ENCODE measurements around the gene TTC31. TPM values are rescaled to one million over a fixed set of nuclear protein-coding genes. Genes with fewer than 3 reads are reported as not detected.
A peak's percentile ranks its signal among the peaks of the same experiment; 100 is the strongest.

TTC31 gene
- total and polyA plus RNA-seq, 4 donors: 9.9 to 26.4 (median 15.8) TPM

GRCh38 chr2:74499267-74499939, 16.5 kb downstream of the TTC31 start, which contains the start of gene LBX2:
Gene LBX2, minus strand, starts transcription at chr2:74499603. Its CDS starts 66 bp downstream, at chr2:74499537.
- TF ChIP-seq YY1 (IDR thresholded peaks at IDR 0.05): no peak
- no peak for TF ChIP-seq ATF3 (IDR thresholded peaks at IDR 0.05)
- no peak for TF ChIP-seq SP1 (IDR thresholded peaks at IDR 0.05)
- peak within 1 kb of the TSS in 1 of 2 donors; percentile 23 for H3K9ac ChIP-seq (ENCODE audit: low read depth in 1 of 2, low read length in 2 of 2)
- peaks cover 19 to 77% (median 60%) of the 10 kb centered on the region in 4 donors for H3K4me1 ChIP-seq (ENCODE audit: control insufficient read depth in 4 of 4, insufficient read depth in 4 of 4, low read length in 3 of 4)
- H3K27ac ChIP-seq (ENCODE audit: low read depth in 1 of 2, low read length in 2 of 2): no peak within 1 kb of the TSS
- H3K9me3 ChIP-seq (ENCODE audit: control insufficient read depth in 4 of 4, low read length in 3 of 4): no peaks in the 10 kb centered on the region
- H3K4me3 ChIP-seq (ENCODE audit: low read depth in 1 of 3, low read length in 3 of 3): peak within 1 kb of the TSS; percentile 7 to 50 (median 50)
- WGBS: 14% methylated on average over 65 of the region's 65 CpGs
- peak; percentile 42 for DNase-seq (ENCODE audit: low spot score)
- H3K27me3 ChIP-seq (ENCODE audit: control insufficient read depth in 4 of 4, insufficient read depth in 4 of 4, low read length in 3 of 4): no peaks in the 10 kb centered on the region
- no peaks in the 10 kb centered on the region for H3K36me3 ChIP-seq (ENCODE audit: control insufficient read depth in 4 of 4, insufficient read depth in 3 of 4, low read depth in 1 of 4, low read length in 3 of 4)

- H3K9ac ChIP-seq (ENCODE audit: low read depth in 1 of 2, low read length in 2 of 2): no peak overlapping the region
- no peaks in the 10 kb centered on the region for H3K27me3 ChIP-seq (ENCODE audit: control insufficient read depth in 4 of 4, insufficient read depth in 4 of 4, low read length in 3 of 4)
- WGBS: 64% methylated on average over 15 of the region's 15 CpGs
- DNase-seq (ENCODE audit: low spot score): no peak
- H3K4me3 ChIP-seq (ENCODE audit: low read depth in 1 of 3, low read length in 3 of 3): peak overlapping the region in 1 of 3 donors; percentile 50
- no peaks in the 10 kb centered on the region for H3K9me3 ChIP-seq (ENCODE audit: control insufficient read depth in 4 of 4, low read length in 3 of 4)
- H3K36me3 ChIP-seq (ENCODE audit: control insufficient read depth in 4 of 4, insufficient read depth in 3 of 4, low read depth in 1 of 4, low read length in 3 of 4): peaks cover 0 to 2% (median 0%) of the 10 kb centered on the region in 4 donors
- TF ChIP-seq FOXA2 (IDR thresholded peaks at IDR 0.05): no peak
- TF ChIP-seq EGR1 (IDR thresholded peaks at IDR 0.05; ENCODE audit: low read depth in 2 of 2): no peak
- no peak for TF ChIP-seq YY1 (IDR thresholded peaks at IDR 0.05)
- no peak for TF ChIP-seq NR2F2 (IDR thresholded peaks at IDR 0.05)
- no peak for TF ChIP-seq MAX (IDR thresholded peaks at IDR 0.05)
- TF ChIP-seq SP1 (IDR thresholded peaks at IDR 0.05): no peak
- no peak for TF ChIP-seq REST (IDR thresholded peaks at IDR 0.05)
- no peak for TF ChIP-seq JUND (IDR thresholded peaks at IDR 0.05)
- TF ChIP-seq ZBTB33 (IDR thresholded peaks at IDR 0.05): no peak
- peaks cover 22 to 83% (median 66%) of the 10 kb centered on the region in 4 donors for H3K4me1 ChIP-seq (ENCODE audit: control insufficient read depth in 4 of 4, insufficient read depth in 4 of 4, low read length in 3 of 4)
- H3K27ac ChIP-seq (ENCODE audit: low read depth in 1 of 2, low read length in 2 of 2): no peak overlapping the region
These were observed 17.2 kb downstream of the TTC31 start for GRCh38 chr2:74499940-74500577.
